Stimulated activated effector memory CD8-positive, alpha-beta T cell treated with anti-CD3 and anti-CD28 coated beads, Interleukin-12 subunit alpha, Interleukin-12 subunit beta, amount 100 ng/mL, for 72 hours (primary cell): Measurements from ENCODE around the gene ZFHX3.
A peak's percentile ranks its signal among the peaks of the same experiment; 100 is the strongest.

Experiments used
- ATAC-seq: fragments of 150-1000 bp; cut with Tn5 transposase; 2 replicates; pipeline ENCODE4 v1.10.0; 2021
- DNase-seq, 2 donors: peaks; one replicate each; pipeline ENCODE4 v3.0.0; 2021 to 2022; ENCODE audit warnings: low spot score in 2 of 2
- H3K27ac Mint-ChIP-seq: one replicate; pipeline ENCODE4 v1.8.0; 2022; ENCODE audit warnings: mild to moderate bottlenecking, mixed read lengths
- H3K36me3 Mint-ChIP-seq: one replicate; pipeline ENCODE4 v1.8.0; 2022; ENCODE audit warnings: mild to moderate bottlenecking, mixed read lengths
- H3K4me1 Mint-ChIP-seq: one replicate; pipeline ENCODE4 v1.8.0; 2022; ENCODE audit warnings: mixed read lengths
- H3K4me3 Mint-ChIP-seq: one replicate; pipeline ENCODE4 v1.8.0; 2022; ENCODE audit warnings: mild to moderate bottlenecking, mixed read lengths
- H3K9me3 Mint-ChIP-seq: one replicate; pipeline ENCODE4 v1.8.0; 2022; ENCODE audit warnings: mixed read lengths

The ZFHX3 gene

GRCh38 chr16:73051961-73052360 is 4.0 kb upstream of the ZFHX3 start:
- peaks cover under 1% of the 10 kb centered on the region for H3K4me1 Mint-ChIP-seq
- H3K4me3 Mint-ChIP-seq = no peak overlapping the region
- ATAC-seq (no peak), DNase-seq (no peak)
- no peaks in the 10 kb centered on the region for H3K9me3 Mint-ChIP-seq
- no peak overlapping the region for H3K27ac Mint-ChIP-seq
- H3K36me3 Mint-ChIP-seq = no peaks in the 10 kb centered on the region

DNA sequence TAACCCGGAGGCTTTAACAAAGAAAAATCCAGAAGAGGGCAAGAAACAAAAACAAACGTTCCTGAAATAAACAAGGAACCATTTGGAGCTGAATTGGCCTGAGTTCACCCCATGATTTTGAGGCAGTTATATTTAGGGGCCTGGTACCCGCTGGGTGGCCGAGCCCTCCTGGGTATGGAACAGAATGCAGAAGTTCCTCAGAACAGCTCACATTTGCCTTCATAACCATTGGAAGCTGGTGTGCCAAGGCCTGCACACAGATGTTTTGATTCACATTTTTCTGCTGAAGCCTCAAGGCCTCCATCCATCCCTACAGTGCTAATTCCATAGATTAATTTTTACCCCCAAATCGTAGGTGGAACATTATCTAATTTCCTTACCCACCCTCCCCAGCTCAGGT is 3.3 kb upstream of the ZFHX3 start:
- Mint-ChIP-seq H3K36me3 (no peaks in the 10 kb centered on the region), H3K4me1 (no peaks in the 10 kb centered on the region), H3K4me3 (no peak overlapping the region), H3K27ac (no peak overlapping the region), H3K9me3 (no peaks in the 10 kb centered on the region)
- no peak for ATAC-seq
- DNase-seq = no peak

- Mint-ChIP-seq H3K27ac (no peak overlapping the region), H3K9me3 (no peaks in the 10 kb centered on the region), H3K4me3 (no peak overlapping the region), H3K36me3 (no peaks in the 10 kb centered on the region), H3K4me1 (no peaks in the 10 kb centered on the region)
- DNase-seq = no peak
- no peak for ATAC-seq
Observed at GRCh38 chr16:73050201-73051099, 2.5 kb upstream of the ZFHX3 start.

GRCh38 chr16:73049511-73049910 is 1.6 kb upstream of the ZFHX3 start:
- H3K4me3 Mint-ChIP-seq = no peak overlapping the region
- H3K36me3 Mint-ChIP-seq = no peaks in the 10 kb centered on the region
- no peaks in the 10 kb centered on the region for H3K9me3 Mint-ChIP-seq
- no peaks in the 10 kb centered on the region for H3K4me1 Mint-ChIP-seq
- DNase-seq = no peak
- no peak overlapping the region for H3K27ac Mint-ChIP-seq
- no peak for ATAC-seq

DNA sequence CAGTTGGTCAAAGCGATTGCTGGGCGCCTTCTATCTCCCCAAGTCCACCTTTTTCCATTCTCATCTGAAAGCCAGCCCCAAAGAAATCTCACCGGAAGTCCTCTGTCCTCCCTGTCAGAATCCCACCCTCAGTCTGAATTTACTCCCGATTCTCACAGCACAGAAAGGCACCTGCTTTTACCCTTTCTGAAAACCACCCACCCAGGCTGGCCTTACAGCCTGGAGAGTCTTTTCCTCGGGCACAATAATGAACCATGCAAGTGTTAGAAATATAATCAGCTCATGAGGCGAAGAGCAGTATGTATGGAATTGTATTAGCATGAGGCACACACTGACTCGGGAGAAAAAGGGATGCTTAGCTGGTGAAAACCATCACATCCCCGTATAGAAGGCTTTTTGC is 1.2 kb upstream of the ZFHX3 start:
- no peak for DNase-seq
- H3K36me3 Mint-ChIP-seq = no peaks in the 10 kb centered on the region
- H3K4me1 Mint-ChIP-seq = no peaks in the 10 kb centered on the region
- no peak for ATAC-seq
- H3K9me3 Mint-ChIP-seq = no peaks in the 10 kb centered on the region
- no peak overlapping the region for H3K4me3 Mint-ChIP-seq
- H3K27ac Mint-ChIP-seq = no peak overlapping the region

- ATAC-seq (peak; percentile 21), DNase-seq (no peak)
- Mint-ChIP-seq H3K27ac (no peak overlapping the region), H3K36me3 (no peaks in the 10 kb centered on the region), H3K4me3 (no peak overlapping the region), H3K4me1 (no peaks in the 10 kb centered on the region), H3K9me3 (no peaks in the 10 kb centered on the region)
Observed at GRCh38 chr16:73048292-73049080, 558 bp upstream of the ZFHX3 start.

DNA sequence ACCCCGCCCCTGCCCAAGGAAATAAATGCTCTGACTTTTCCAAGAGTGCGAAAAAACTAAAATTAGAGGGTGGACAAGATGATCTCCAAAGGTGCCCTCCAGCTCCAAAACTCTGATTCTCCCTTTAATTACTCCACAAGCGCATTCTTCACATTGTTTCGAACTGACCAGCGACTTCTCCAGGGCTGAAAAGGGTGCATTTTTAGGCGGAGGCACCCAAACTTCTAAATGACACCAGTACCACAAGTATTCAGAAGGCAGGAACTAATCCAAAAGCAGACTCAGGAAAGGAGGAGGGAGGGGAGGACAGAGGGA is 750 bp downstream of the ZFHX3 start:
- no peaks in the 10 kb centered on the region for H3K9me3 Mint-ChIP-seq
- ATAC-seq (no peak), DNase-seq (no peak)
- H3K4me1 Mint-ChIP-seq = no peaks in the 10 kb centered on the region
- no peaks in the 10 kb centered on the region for H3K36me3 Mint-ChIP-seq
- no peak overlapping the region for H3K27ac Mint-ChIP-seq
- no peak overlapping the region for H3K4me3 Mint-ChIP-seq

- Mint-ChIP-seq H3K9me3 (no peaks in the 10 kb centered on the region), H3K4me1 (no peaks in the 10 kb centered on the region), H3K4me3 (no peak overlapping the region), H3K36me3 (no peaks in the 10 kb centered on the region), H3K27ac (no peak overlapping the region)
- DNase-seq (no peak), ATAC-seq (no peak)
Observed at GRCh38 chr16:73046849-73047214, 1.1 kb downstream of the ZFHX3 start.

DNA sequence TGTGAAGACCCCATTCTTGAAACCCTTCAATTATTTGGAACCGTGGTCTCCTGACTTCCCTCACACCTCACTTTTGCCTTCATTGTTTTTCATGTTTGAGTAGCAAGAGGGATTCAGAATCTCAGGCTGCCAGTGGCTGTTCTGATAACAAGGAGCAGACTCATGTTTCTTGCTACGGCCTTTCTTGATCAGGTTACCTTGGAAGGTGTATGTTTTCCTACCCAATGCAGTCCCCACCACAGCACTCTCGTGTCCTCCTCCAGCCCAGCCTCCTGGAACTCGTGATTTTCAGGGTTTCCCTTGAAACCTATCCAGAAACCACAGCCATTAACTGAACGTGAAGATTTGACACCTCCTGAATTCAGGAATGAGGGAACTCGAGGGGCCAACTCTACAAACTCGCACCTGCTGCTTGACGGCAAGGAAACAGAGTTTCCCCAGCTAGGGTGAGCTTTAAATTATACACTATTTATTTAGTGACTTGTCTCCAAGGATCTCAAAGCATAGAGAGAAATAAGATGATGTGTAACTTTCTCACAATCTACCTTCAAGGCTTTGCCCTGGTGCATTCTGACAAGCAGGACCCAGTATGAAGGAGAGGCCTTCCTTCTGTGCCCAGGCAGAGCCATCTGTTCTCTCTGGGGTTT is 1.6 kb downstream of the ZFHX3 start:
- Mint-ChIP-seq H3K4me3 (no peak overlapping the region), H3K4me1 (no peaks in the 10 kb centered on the region), H3K27ac (no peak overlapping the region), H3K9me3 (no peaks in the 10 kb centered on the region), H3K36me3 (no peaks in the 10 kb centered on the region)
- ATAC-seq (no peak), DNase-seq (no peak)

- Mint-ChIP-seq H3K9me3 (no peaks in the 10 kb centered on the region), H3K36me3 (no peaks in the 10 kb centered on the region), H3K27ac (no peak overlapping the region), H3K4me3 (no peak overlapping the region), H3K4me1 (no peaks in the 10 kb centered on the region)
- DNase-seq (no peak), ATAC-seq (no peak)
Observed at GRCh38 chr16:73043828-73044467, 4.0 kb downstream of the ZFHX3 start.

DNA sequence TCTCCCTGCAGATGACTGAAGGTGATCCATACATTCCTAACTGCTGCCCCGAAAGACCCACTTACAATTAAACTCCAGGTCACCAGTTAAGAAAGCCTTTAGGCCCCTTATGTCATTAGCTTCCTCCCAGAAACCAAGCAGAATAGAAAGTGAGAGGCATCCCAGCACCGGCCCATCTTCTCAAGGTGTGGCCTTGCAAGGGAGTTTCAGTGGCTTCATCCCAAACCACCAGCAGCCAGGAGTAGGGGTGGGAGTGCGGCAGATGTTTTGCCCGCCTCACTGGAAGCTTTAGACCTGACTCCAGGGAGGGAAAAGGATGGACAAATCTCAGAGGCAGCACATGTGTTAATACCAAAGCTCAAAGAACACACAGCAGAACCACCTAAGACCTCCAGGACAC is 5.1 kb downstream of the ZFHX3 start:
- Mint-ChIP-seq H3K9me3 (no peaks in the 10 kb centered on the region), H3K4me1 (no peaks in the 10 kb centered on the region), H3K4me3 (no peak overlapping the region), H3K36me3 (no peaks in the 10 kb centered on the region), H3K27ac (no peak overlapping the region)
- ATAC-seq (no peak), DNase-seq (no peak)

GRCh38 chr16:73041676-73042075 is 6.3 kb downstream of the ZFHX3 start:
- no peaks in the 10 kb centered on the region for H3K36me3 Mint-ChIP-seq
- no peak for ATAC-seq

GRCh38 chr16:73040735-73041402 is 7.1 kb downstream of the ZFHX3 start:
- Mint-ChIP-seq H3K36me3 (no peaks in the 10 kb centered on the region), H3K4me1 (no peaks in the 10 kb centered on the region), H3K4me3 (no peak overlapping the region), H3K27ac (no peak overlapping the region), H3K9me3 (no peaks in the 10 kb centered on the region)
- no peak for DNase-seq
- no peak for ATAC-seq

More at GRCh38 chr16:73041676-73042075, 6.3 kb downstream of the ZFHX3 start:
- Mint-ChIP-seq H3K27ac (no peak overlapping the region), H3K9me3 (no peaks in the 10 kb centered on the region), H3K4me3 (no peak overlapping the region), H3K4me1 (no peaks in the 10 kb centered on the region)
- no peak for DNase-seq

GRCh38 chr16:73040136-73040535 is 7.8 kb downstream of the ZFHX3 start:
- DNase-seq (no peak), ATAC-seq (no peak)
- no peaks in the 10 kb centered on the region for H3K36me3 Mint-ChIP-seq
- no peaks in the 10 kb centered on the region for H3K9me3 Mint-ChIP-seq
- no peak overlapping the region for H3K27ac Mint-ChIP-seq
- H3K4me3 Mint-ChIP-seq = no peak overlapping the region
- H3K4me1 Mint-ChIP-seq = no peaks in the 10 kb centered on the region
